MG63 (cell line): ENCODE data around the gene ZNF57. TPM values are rescaled to one million over a fixed set of nuclear protein-coding genes. Genes with fewer than 3 reads are reported as not detected.
A peak's percentile ranks its signal among the peaks of the same experiment; 100 is the strongest.
"Not testable (repeated sequence)": the region's sequence is repeated elsewhere in the genome, so short reads cannot be mapped to it uniquely, and the experiment has no call there.

Source experiments
- DNase-seq: peaks from one replicate; pipeline ENCODE4 v3.0.0-alpha.2; 2020
- H3K27me3 ChIP-seq: fragments of 250-450 bp; sonication (Bioruptor Pico); 2 replicates; pipeline ENCODE4 v1.5.1; 2020; ENCODE audit warnings: mild to moderate bottlenecking, moderate library complexity
- H3K36me3 ChIP-seq: fragments of 250-450 bp; sonication (Bioruptor Pico); 2 replicates; pipeline ENCODE4 v1.5.1; 2020; ENCODE audit warnings: mild to moderate bottlenecking, moderate library complexity
- H3K4me3 ChIP-seq: fragments of 250-450 bp; sonication (Bioruptor Pico); 2 replicates; pipeline ENCODE4 v1.5.1; 2020; ENCODE audit warnings: mild to moderate bottlenecking, moderate library complexity
- H3K9me3 ChIP-seq: fragments of 250-450 bp; sonication (Bioruptor Pico); 2 replicates; pipeline ENCODE4 v1.5.1; 2020; ENCODE audit warnings: mild to moderate bottlenecking, moderate library complexity
- total RNA-seq: library from RNA; depleted of rRNA; stranded (reverse); fragments of >200 nt; shearing (Covaris generic); gene quantifications from 2 replicates; pipeline ENCODE4 v1.2.3, GENCODE V29; 2014; ENCODE audit warnings: low replicate concordance

ZNF57 gene
- total RNA-seq, 1 experiment from 2014 or later, result 3.3 TPM

GRCh38 chr19:2885736-2886135 lies 15.0 kb upstream of the ZNF57 start:
- H3K27me3 ChIP-seq, result no peaks in the 10 kb centered on the region
- H3K4me3 ChIP-seq, result no peak overlapping the region
- DNase-seq, result no peak
- no peaks in the 10 kb centered on the region for H3K36me3 ChIP-seq
- no peaks in the 10 kb centered on the region for H3K9me3 ChIP-seq

- no peak overlapping the region for H3K4me3 ChIP-seq
- no peaks in the 10 kb centered on the region for H3K27me3 ChIP-seq
These were observed 13.3 kb upstream of the ZNF57 start for GRCh38 chr19:2887391-2887914.

DNA sequence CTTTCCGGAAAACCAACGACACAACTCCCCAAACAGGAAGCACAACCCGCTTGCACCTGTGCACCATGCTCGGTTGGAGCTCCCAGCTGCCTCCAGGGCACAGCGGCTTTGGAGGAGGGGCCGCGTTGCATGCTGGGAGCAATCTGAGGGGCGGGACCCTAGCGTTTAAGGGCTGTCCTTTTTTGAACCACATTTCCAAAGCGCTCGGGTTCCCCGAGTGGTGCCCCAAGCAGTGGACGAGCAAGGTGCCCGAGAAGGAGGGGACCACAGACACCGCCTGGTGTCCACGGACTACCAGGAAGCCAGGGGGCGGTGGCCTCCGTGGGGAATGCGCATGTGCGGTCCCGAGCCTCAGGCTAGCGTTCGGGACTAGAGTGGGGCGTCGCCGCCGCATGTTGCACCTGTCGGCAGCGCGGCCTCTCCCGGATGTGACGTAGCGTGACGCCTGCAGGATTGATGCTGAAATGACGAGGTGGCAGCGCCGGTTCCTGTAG lies 11.9 kb upstream of the ZNF57 start:
- H3K27me3 ChIP-seq, result no peaks in the 10 kb centered on the region
- DNase-seq, result no peak
- no peaks in the 10 kb centered on the region for H3K36me3 ChIP-seq
- no peaks in the 10 kb centered on the region for H3K9me3 ChIP-seq
- no peak overlapping the region for H3K4me3 ChIP-seq

More at GRCh38 chr19:2887391-2887914, 13.3 kb upstream of the ZNF57 start:
- Histone ChIP-seq H3K9me3 (no peaks in the 10 kb centered on the region), H3K36me3 (no peaks in the 10 kb centered on the region)
- no peak for DNase-seq

- H3K27me3 ChIP-seq, H3K4me3 ChIP-seq, DNase-seq, H3K36me3 ChIP-seq, H3K9me3 ChIP-seq: not testable (repeated sequence)
These were observed 10.2 kb upstream of the ZNF57 start for GRCh38 chr19:2890531-2890930.

DNA sequence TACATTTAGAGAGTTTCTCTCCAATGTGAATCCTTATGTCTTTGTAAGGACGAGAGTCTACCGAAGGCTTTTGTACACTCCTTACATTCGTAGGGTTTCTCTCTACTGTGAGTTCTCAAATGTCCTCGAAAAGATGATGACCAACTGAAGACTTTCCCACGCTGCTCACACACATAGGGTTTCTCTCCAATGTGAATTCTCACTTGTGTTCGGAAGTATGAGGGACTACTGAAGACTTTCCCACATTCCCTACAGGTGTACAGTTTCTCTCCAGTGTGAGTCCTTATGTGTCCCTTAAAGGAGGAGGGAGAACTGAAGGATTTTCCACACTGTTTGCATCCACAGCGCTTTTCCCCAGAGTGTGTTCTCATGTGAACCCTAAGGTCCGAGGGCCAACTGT lies 4.0 kb upstream of the ZNF57 start:
- Histone ChIP-seq H3K9me3 (no peaks in the 10 kb centered on the region), H3K27me3 (no peaks in the 10 kb centered on the region), H3K4me3 (no peak overlapping the region), H3K36me3 (no peaks in the 10 kb centered on the region)
- no peak for DNase-seq

DNA sequence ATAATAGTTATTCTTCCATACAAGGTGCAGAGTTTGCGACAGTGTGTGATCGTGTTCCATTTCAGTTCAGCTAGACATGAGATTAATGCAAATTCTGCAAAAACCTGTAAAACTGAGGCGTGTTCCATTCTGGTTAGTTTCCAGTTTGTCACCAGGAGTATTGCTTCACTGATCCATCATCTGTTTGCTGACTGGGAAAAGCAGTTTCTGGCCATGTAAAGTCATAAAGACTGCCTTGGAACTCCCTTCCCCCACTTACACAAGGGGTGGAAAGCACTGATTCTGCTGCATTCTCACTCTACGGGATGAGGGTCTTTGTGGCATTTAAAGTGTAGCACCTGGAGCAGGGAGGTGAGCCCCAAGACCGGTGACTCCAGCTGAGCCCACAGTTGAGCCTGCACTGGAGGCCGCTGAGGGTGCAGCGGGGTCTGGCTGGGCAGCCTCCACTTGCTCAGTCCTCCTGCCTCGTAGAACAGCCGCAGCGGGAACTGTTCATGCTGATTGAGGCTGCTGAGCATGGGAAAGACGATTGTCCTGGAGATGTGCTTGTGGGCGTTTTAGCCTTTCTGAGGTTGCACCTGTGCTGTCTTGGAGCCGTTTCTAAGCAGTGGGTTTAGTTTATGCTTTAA lies 2.0 kb downstream of the ZNF57 start:
- H3K9me3 ChIP-seq, result no peaks in the 10 kb centered on the region
- no peaks in the 10 kb centered on the region for H3K36me3 ChIP-seq
- no peaks in the 10 kb centered on the region for H3K27me3 ChIP-seq
- H3K4me3 ChIP-seq, result no peak overlapping the region
- DNase-seq, result no peak

GRCh38 chr19:2903326-2903725 lies 2.6 kb downstream of the ZNF57 start:
- not testable (repeated sequence) for DNase-seq, H3K27me3 ChIP-seq, H3K36me3 ChIP-seq, H3K4me3 ChIP-seq, H3K9me3 ChIP-seq

GRCh38 chr19:2905918-2906519 lies 5.3 kb downstream of the ZNF57 start:
- Histone ChIP-seq H3K9me3 (no peaks in the 10 kb centered on the region), H3K4me3 (no peak overlapping the region), H3K36me3 (no peaks in the 10 kb centered on the region), H3K27me3 (no peaks in the 10 kb centered on the region)
- no peak for DNase-seq

DNA sequence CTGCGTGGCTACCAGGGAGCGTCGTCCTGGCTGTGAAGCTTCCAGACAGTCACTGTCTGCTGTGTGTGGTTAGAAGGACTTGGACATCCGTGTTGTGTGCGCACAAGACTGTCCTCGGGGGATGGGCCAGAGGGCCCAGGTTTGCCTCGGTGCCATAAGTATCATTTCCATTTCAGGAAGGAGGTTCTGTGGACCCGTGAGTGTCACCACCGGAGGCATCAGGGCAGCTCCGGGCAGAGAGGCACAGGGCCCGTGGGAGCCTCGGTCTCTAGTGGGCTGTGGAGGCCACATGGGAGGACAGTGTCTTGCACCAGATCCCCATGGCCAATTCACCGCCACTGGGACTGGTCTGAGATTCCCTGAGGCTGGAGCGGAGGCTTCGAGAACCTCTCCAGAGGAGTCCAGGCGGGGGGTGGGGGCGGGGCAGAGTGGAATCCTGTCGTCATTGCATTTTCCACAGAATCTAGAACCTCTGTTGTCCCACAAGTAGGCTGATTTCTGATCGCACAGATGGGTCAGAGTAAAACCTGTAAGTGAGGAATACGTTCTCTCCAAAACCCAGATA lies 6.0 kb downstream of the ZNF57 start:
- DNase-seq, result no peak
- Histone ChIP-seq H3K27me3 (no peaks in the 10 kb centered on the region), H3K9me3 (no peaks in the 10 kb centered on the region), H3K36me3 (no peaks in the 10 kb centered on the region), H3K4me3 (no peak overlapping the region)

GRCh38 chr19:2912306-2912705 lies 11.6 kb downstream of the ZNF57 start:
- Histone ChIP-seq H3K4me3 (no peak overlapping the region), H3K9me3 (peaks cover 6% of the 10 kb centered on the region), H3K36me3 (peaks cover 17% of the 10 kb centered on the region), H3K27me3 (no peaks in the 10 kb centered on the region)
- DNase-seq, result no peak

DNA sequence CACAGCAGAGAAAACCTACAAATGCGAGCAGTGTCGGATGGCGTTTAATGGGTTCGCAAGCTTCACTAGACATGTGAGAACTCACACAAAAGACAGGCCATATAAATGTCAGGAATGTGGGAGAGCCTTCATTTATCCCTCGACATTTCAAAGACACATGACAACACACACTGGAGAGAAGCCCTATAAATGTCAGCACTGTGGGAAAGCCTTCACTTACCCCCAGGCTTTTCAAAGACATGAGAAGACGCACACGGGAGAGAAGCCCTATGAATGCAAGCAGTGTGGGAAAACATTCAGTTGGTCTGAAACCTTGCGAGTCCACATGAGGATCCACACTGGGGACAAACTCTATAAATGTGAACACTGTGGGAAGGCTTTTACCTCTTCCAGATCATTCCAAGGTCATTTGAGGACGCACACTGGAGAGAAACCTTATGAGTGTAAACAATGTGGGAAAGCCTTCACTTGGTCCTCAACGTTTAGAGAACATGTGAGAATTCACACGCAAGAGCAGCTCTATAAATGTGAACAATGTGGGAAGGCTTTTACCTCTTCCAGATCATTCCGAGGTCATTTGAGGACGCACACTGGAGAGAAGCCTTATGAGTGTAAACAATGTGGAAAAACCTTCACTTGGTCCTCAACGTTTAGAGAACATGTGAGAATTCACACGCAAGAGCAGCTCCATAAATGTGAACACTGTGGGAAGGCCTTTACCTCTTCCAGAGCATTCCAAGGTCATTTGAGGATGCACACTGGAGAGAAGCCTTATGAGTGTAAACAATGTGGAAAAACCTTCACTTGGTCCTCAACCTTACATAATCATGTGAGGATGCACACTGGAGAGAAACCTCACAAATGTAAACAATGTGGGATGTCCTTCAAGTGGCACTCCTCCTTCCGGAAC lies 16.8 kb downstream of the ZNF57 start:
- peaks cover 6% of the 10 kb centered on the region for H3K9me3 ChIP-seq
- peaks cover 22% of the 10 kb centered on the region for H3K36me3 ChIP-seq
- H3K4me3 ChIP-seq, result no peak overlapping the region
- no peak for DNase-seq
- no peaks in the 10 kb centered on the region for H3K27me3 ChIP-seq

DNA sequence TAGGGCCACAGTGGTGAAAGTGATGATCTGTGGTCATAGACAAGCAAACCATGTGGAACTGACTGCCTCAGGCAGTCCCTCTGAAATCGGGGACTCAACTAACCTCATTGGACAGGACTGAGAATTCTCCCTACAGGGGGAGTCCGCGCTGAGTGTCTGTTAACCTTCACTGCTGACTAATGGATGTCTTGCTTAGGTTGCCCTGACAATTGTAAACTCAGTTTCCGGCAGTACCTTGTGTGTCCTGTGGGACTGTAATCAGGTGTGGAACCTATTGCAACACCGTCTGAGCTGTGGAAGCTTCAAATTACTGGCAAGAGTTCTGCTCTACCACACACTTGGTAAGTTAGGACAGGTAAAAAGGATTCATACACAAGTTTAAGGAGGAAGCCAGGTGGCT lies 22.3 kb downstream of the ZNF57 start:
- no peaks in the 10 kb centered on the region for H3K27me3 ChIP-seq
- H3K4me3 ChIP-seq, result no peak overlapping the region
- H3K36me3 ChIP-seq, result peaks cover 3% of the 10 kb centered on the region
- H3K9me3 ChIP-seq, result no peaks in the 10 kb centered on the region
- no peak for DNase-seq

- no peaks in the 10 kb centered on the region for H3K27me3 ChIP-seq
- DNase-seq, result peak; percentile 52
- no peak overlapping the region for H3K4me3 ChIP-seq
- H3K9me3 ChIP-seq, result no peaks in the 10 kb centered on the region
- no peaks in the 10 kb centered on the region; the same call in 1 of the 2 replicates for H3K36me3 ChIP-seq
These were observed 22.8 kb downstream of the ZNF57 start for GRCh38 chr19:2923510-2923909.

GRCh38 chr19:2926341-2927031 lies 25.8 kb downstream of the ZNF57 start:
- no peak for DNase-seq
- Histone ChIP-seq H3K27me3 (no peaks in the 10 kb centered on the region), H3K4me3 (no peak overlapping the region), H3K36me3 (no peaks in the 10 kb centered on the region), H3K9me3 (peaks cover under 1% of the 10 kb centered on the region; the same call in 1 of the 2 replicates)

DNA sequence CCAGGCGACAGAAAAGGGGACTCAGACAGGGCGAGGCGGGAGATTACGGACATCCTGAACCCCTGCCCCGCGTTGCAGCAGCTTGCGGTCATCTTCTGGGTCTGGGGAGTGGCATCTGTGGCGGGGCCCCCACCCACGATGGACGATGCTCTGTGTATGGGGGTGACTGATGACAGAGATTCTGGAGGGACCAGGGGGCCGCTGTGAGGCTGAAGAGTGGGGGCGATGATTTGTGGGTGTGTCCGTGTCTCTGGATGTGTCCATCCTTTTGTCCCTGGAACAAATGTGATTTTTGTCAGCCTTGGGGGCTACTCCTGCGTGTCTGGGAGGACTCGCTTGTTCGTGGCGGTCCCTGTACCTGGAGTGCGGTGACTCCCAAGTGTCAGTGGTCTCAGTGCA lies 26.3 kb downstream of the ZNF57 start:
- Histone ChIP-seq H3K36me3 (no peaks in the 10 kb centered on the region), H3K9me3 (peaks cover 2% of the 10 kb centered on the region; the same call in 1 of the 2 replicates), H3K27me3 (no peaks in the 10 kb centered on the region), H3K4me3 (no peak overlapping the region)
- no peak for DNase-seq

DNA sequence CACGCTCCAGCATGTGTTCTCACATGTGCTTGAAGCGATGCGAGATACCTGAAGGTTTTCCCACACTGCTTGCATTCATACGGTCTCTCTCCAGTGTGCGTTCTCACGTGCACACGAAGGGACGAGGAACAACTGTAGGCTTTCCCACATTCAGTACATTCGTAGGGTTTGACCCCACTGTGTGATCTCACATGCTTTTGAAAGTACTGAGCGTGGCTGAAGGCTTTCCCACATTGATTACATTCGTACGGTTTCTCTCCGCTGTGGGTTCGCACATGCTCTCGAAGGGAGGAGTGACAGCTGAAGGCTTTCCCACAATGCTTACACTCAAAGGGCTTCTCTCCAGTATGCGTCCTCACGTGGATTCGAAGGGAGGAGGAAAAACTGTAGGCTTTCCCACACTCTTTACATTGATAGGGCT lies 32.8 kb downstream of the ZNF57 start:
- no peaks in the 10 kb centered on the region for H3K27me3 ChIP-seq
- peaks cover 21% of the 10 kb centered on the region for H3K36me3 ChIP-seq
- no peak overlapping the region for H3K4me3 ChIP-seq
- DNase-seq, result no peak
- H3K9me3 ChIP-seq, result peaks cover 15% of the 10 kb centered on the region
